ENCODE data around the gene PGK1.
"Not testable (repeated sequence)": the region's sequence is repeated elsewhere in the genome, so short reads cannot be mapped to it uniquely, and the experiment has no call there.

DNA sequence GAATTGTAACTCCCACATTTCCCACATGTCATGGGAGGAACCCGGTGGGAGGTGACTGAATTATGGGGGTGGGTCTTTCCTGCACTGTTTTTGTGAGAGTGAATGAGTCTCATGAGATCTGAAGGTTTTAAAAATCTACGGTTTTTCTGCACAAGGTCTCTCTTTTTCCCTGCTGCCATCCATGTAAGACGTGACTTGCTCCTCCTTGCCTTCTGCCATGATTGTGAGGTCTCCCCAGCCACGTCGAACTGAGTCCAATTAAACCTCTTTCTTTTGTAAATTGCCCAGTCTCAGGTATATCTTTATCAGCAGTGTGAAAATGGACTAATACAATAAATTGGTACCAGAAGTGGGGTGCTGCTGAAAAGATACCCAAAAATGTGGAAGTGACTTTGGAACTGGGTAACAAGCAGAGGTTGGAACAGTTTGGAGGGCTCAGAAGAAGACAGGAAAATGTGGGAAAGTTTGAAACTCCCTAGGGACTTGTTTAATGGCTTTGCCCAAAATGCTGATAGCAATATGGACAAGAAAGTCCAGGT is 43.0 kb downstream of the PGK1 start:
- TF ChIP-seq, protein P1, sequence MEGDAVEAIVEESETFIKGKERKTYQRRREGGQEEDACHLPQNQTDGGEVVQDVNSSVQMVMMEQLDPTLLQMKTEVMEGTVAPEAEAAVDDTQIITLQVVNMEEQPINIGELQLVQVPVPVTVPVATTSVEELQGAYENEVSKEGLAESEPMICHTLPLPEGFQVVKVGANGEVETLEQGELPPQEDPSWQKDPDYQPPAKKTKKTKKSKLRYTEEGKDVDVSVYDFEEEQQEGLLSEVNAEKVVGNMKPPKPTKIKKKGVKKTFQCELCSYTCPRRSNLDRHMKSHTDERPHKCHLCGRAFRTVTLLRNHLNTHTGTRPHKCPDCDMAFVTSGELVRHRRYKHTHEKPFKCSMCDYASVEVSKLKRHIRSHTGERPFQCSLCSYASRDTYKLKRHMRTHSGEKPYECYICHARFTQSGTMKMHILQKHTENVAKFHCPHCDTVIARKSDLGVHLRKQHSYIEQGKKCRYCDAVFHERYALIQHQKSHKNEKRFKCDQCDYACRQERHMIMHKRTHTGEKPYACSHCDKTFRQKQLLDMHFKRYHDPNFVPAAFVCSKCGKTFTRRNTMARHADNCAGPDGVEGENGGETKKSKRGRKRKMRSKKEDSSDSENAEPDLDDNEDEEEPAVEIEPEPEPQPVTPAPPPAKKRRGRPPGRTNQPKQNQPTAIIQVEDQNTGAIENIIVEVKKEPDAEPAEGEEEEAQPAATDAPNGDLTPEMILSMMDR (IDR thresholded peaks at IDR 0.05; ENCODE audit: low read depth, low read length), result not testable (repeated sequence)
- TF ChIP-seq POLR2A (IDR thresholded peaks at IDR 0.05; ENCODE audit: extremely low read depth, insufficient read length); MYC (IDR thresholded peaks at IDR 0.05; ENCODE audit: low read depth, low read length): not testable (repeated sequence)
